ENCODE measurements around the gene UBL4A. TPM values are rescaled to one million over a fixed set of nuclear protein-coding genes. Genes with fewer than 3 reads are reported as not detected.
A peak's percentile ranks its signal among the peaks of the same experiment; 100 is the strongest.

UBL4A gene
- total and polyA plus RNA-seq, 7 donors: 38.3 to 118 (median 64.4) TPM

DNA sequence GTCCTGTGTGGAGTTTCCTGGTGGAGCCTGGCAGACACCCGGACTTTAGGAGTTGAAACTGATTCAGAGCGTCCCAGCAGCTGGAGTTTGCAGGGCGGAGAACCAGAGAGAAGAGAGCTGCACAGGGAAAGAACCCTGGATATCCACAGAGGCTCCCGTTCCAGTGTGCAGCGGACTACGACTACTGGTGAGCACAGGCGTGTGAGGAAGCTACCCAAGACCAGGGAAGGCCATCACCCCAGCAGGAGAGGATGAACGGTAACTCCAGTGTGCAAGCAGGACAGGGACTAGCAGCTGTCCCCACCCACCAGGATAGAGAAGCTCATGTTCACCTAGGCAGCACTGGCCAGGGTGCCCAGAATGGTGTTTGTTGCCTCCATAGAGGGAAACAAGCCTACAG lies 9.6 kb downstream of the UBL4A start:
- no peaks in the 10 kb centered on the region for H3K27me3 ChIP-seq (ENCODE audit: insufficient read depth in 3 of 3, low read length in 2 of 3)
- intact Hi-C loops (cut with DNase I): no loop called here
- no peaks in the 10 kb centered on the region for H3K36me3 ChIP-seq (ENCODE audit: insufficient read depth in 1 of 2, low read depth in 1 of 2)
- no peak for ATAC-seq
- no peak overlapping the region for H3K4me3 ChIP-seq
- no peaks in the 10 kb centered on the region for H3K9me3 ChIP-seq
- 71 to 75% (median 74%) methylated on average over 8 of the region's 8 CpGs for WGBS, 3 donors
- peak in 1 of 2 donors; percentile 24 for DNase-seq
- H3K27ac ChIP-seq: no peak overlapping the region
- TF ChIP-seq, protein P1, sequence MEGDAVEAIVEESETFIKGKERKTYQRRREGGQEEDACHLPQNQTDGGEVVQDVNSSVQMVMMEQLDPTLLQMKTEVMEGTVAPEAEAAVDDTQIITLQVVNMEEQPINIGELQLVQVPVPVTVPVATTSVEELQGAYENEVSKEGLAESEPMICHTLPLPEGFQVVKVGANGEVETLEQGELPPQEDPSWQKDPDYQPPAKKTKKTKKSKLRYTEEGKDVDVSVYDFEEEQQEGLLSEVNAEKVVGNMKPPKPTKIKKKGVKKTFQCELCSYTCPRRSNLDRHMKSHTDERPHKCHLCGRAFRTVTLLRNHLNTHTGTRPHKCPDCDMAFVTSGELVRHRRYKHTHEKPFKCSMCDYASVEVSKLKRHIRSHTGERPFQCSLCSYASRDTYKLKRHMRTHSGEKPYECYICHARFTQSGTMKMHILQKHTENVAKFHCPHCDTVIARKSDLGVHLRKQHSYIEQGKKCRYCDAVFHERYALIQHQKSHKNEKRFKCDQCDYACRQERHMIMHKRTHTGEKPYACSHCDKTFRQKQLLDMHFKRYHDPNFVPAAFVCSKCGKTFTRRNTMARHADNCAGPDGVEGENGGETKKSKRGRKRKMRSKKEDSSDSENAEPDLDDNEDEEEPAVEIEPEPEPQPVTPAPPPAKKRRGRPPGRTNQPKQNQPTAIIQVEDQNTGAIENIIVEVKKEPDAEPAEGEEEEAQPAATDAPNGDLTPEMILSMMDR (IDR thresholded peaks at IDR 0.05): no peak
- H3K4me1 ChIP-seq: no peaks in the 10 kb centered on the region

GRCh38 chrX:154473683-154474082 lies 12.7 kb downstream of the UBL4A start:
- no peaks in the 10 kb centered on the region for H3K4me1 ChIP-seq
- DNase-seq: no peak
- H3K9me3 ChIP-seq: no peaks in the 10 kb centered on the region
- no peak overlapping the region for H3K27ac ChIP-seq
- no peak for ATAC-seq
- intact Hi-C loops (cut with DNase I): no loop called here
- H3K27me3 ChIP-seq (ENCODE audit: insufficient read depth in 3 of 3, low read length in 2 of 3): no peaks in the 10 kb centered on the region
- no peak overlapping the region for H3K4me3 ChIP-seq
- peaks cover 0 to 26% of the 10 kb centered on the region in 2 donors for H3K36me3 ChIP-seq (ENCODE audit: insufficient read depth in 1 of 2, low read depth in 1 of 2)
- TF ChIP-seq, protein P1 (IDR thresholded peaks at IDR 0.05): no peak
- WGBS, 3 donors: 59 to 86% (median 74%) methylated on average over 7 of the region's 7 CpGs

DNA sequence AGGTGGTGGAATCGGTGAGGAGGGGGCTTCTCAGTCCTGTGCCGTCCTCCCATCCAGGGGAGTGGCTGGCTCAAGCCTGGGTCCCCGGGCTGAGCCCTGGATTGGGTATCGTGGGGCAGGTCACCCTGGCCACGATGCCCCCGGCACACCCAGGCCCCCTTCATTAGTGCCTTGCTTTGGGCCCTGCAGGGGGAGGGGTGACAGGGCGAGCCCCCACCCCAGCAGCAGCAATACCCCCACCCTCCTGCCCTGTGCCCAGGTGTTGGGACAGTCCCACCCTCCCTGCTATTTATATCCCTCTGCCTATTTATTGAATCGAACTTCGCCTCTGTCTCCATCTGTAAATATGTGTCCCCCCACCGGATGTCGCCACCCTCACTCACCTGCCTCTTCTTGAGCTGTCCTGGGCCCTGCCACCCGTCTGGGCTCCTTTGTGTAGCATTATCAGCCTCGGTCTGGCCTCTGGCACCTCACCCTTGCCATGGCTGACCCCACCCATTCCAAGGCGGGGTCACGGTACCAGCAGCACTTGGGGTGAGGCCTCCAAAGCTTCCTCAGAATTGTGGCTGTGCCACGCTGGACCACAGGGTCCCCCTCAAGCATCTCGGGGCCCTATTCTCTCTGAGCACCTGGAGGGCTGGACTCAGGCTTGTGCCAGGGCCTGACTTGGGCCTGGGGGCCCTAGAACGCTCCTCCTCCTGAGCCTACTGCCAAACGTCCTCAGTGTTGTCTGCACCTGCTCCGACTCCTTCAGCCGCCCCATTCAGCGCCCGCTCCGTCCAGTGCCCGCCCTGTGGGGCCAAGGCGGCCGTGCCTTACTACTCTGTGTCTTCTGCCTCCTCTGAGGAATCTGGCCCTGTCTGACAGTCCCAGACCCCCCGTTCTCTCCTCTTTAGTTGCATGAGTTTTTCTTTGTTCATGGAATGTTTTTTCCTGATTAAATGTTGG lies 13.5 kb downstream of the UBL4A start:
- intact Hi-C loops (cut with DNase I): no loop called here
- TF ChIP-seq, protein P1 (IDR thresholded peaks at IDR 0.05): no peak
- H3K4me1 ChIP-seq: no peaks in the 10 kb centered on the region
- H3K9me3 ChIP-seq: no peaks in the 10 kb centered on the region
- H3K36me3 ChIP-seq (ENCODE audit: insufficient read depth in 1 of 2, low read depth in 1 of 2): peaks cover 0 to 30% of the 10 kb centered on the region in 2 donors
- H3K4me3 ChIP-seq: no peak overlapping the region
- DNase-seq (peak in 1 of 2 donors; percentile 38), ATAC-seq (no peak)
- no peaks in the 10 kb centered on the region for H3K27me3 ChIP-seq (ENCODE audit: insufficient read depth in 3 of 3, low read length in 2 of 3)
- no peak overlapping the region for H3K27ac ChIP-seq
- WGBS, 3 donors: 76 to 83% (median 77%) methylated on average over 20 to 28 of the region's 28 CpGs

DNA sequence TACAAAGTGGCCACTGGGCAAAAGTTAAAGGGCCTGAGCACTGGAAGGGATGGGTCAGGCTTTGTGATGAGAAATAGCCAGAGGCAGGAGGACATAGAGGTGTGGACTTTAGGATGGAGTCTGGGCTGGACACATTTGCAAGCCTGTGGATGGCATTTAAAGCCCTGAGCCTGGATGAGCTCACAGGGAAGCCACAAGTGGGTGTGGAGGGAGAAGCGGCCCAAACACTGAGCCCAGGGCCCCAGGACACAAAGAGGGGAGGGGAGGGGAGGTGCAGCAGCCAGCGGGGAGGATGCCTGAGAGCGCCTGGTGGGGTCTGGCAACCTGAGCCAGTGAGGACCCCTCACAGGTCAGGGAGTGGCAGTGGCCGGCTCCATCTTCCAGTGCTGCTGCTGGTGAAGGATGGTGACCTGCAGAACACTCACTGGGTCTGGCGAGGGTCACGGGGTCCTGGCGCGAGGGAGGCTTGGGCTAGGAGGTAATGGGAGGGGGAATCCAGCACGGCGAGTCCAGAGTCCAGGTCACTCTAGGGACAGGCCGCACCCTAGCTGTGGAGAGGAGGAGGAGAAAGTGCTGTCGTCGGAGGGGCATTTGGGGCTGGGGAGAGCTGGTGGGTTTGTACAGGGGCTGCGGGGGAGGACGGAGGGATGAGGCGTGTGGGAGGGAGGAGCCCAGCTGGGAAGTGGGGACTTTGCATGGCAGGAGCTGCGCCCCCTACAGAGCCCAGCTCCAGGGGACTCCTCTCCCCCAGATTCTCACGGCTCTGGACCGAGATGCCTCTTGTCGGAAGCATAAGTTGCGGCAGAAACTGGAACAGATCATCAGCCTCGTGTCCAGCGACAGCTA lies 14.4 kb downstream of the UBL4A start:
- Histone ChIP-seq H3K9me3 (no peaks in the 10 kb centered on the region), H3K36me3 (ENCODE audit: insufficient read depth in 1 of 2, low read depth in 1 of 2) (peaks cover 0 to 32% of the 10 kb centered on the region in 2 donors), H3K4me1 (no peaks in the 10 kb centered on the region), H3K4me3 (no peak overlapping the region), H3K27me3 (ENCODE audit: insufficient read depth in 3 of 3, low read length in 2 of 3) (no peaks in the 10 kb centered on the region), H3K27ac (no peak overlapping the region)
- 75 to 87% (median 86%) methylated on average over 20 to 23 of the region's 23 CpGs for WGBS, 3 donors
- intact Hi-C loops (cut with DNase I): no loop called here
- TF ChIP-seq, protein P1 (IDR thresholded peaks at IDR 0.05): no peak
- no peak for ATAC-seq
- DNase-seq: peak in 1 of 2 donors; percentile 26

Measured in psoas muscle (tissue), 8 donors.